IMR-90 (cell line): ENCODE measurements around the gene EXOG. TPM values are rescaled to one million over a fixed set of nuclear protein-coding genes. Genes with fewer than 3 reads are reported as not detected.

Source experiments
- ATAC-seq: fragments of 200-7000 bp; cut with Tn5 transposase; 2 replicates; pipeline ENCODE4 v1.9.1; 2020; ENCODE audit warnings: low read depth, mild to moderate bottlenecking, moderate library complexity
- BruUV-seq: library from RNA; stranded (reverse); fragments of 400-500 nt; replicated peaks from 2 replicates; lab custom pipeline; 2021; lab: Mats Ljungman, UMichigan
- CTCF ChIA-PET: fragments of 300-600 bp; formaldehyde crosslinking; extraction: SDS; loops from one replicate; lab custom pipeline; 2021; ENCODE audit warnings: antibody characterized with exemption; lab: Yijun Ruan, JAX
- POLR2A ChIA-PET: fragments of 300-600 bp; sonication (Branson Sonifier 250); formaldehyde crosslinking; loops from one replicate; lab custom pipeline; 2022; ENCODE audit warnings: antibody characterized with exemption; ENCODE audit not compliant: unreplicated experiment; lab: Charles Lee
- DNase-seq: peaks from one replicate; pipeline ENCODE4 v3.0.0; 2013
- H2AFZ ChIP-seq: replicated peaks from 2 replicates; pipeline ENCODE3; 2013; ENCODE audit warnings: low read length, mild to moderate bottlenecking; ENCODE audit not compliant: poor library complexity
- H2AK5ac ChIP-seq: 2 replicates; pipeline ENCODE4 v1.6.1; 2013; ENCODE audit warnings: low read depth, low read length, inconsistent platforms
- H2AK9ac ChIP-seq: replicated peaks from 2 replicates; pipeline ENCODE3; 2013; ENCODE audit warnings: mild to moderate bottlenecking, low read depth, low read length, moderate library complexity; ENCODE audit not compliant: poor library complexity
- H2BK120ac ChIP-seq: 2 replicates; pipeline ENCODE4 v1.6.1; 2013; ENCODE audit warnings: low read depth, low read length, inconsistent platforms
- H2BK15ac ChIP-seq: 3 replicates; pipeline ENCODE4 v1.6.1; 2013; ENCODE audit warnings: low read depth, low read length, inconsistent platforms
- H2BK20ac ChIP-seq: 2 replicates; pipeline ENCODE4 v1.6.1; 2013; ENCODE audit warnings: low read depth, mild to moderate bottlenecking, inconsistent platforms, low read length, moderate library complexity
- H2BK5ac ChIP-seq: 2 replicates; pipeline ENCODE4 v1.6.1; 2013; ENCODE audit warnings: mild to moderate bottlenecking, low read depth, low read length, inconsistent platforms; ENCODE audit not compliant: poor library complexity, severe bottlenecking
- H3K14ac ChIP-seq: replicated peaks from 2 replicates; pipeline ENCODE4 v1.6.1; 2013; ENCODE audit warnings: low read depth, low read length, inconsistent platforms
- H3K18ac ChIP-seq: 2 replicates; pipeline ENCODE4 v1.6.1; 2013; ENCODE audit warnings: low read depth, low read length, control low read depth
- H3K23ac ChIP-seq: 2 replicates; pipeline ENCODE4 v1.6.1; 2013; ENCODE audit warnings: low read depth, low read length, inconsistent platforms
- H3K27ac ChIP-seq: 2 replicates; pipeline ENCODE4 v1.5.1; 2013; ENCODE audit warnings: mild to moderate bottlenecking, control low read depth, low read length; ENCODE audit not compliant: insufficient read depth
- H3K27me3 ChIP-seq: 2 replicates; pipeline ENCODE4 v1.6.1; 2013; ENCODE audit warnings: low read length; ENCODE audit not compliant: control insufficient read depth, insufficient read depth
- H3K36me3 ChIP-seq: 2 replicates; pipeline ENCODE4 v1.6.1; 2013; ENCODE audit warnings: low read length, mixed read lengths; ENCODE audit not compliant: control insufficient read depth, insufficient read depth
- H3K4ac ChIP-seq: 2 replicates; pipeline ENCODE4 v1.6.1; 2013; ENCODE audit warnings: low read depth, low read length, inconsistent platforms
- H3K4me1 ChIP-seq: 2 replicates; pipeline ENCODE4 v1.6.1; 2013; ENCODE audit warnings: low read length, mixed read lengths; ENCODE audit not compliant: control insufficient read depth, insufficient read depth
- H3K4me2 ChIP-seq: 2 replicates; pipeline ENCODE4 v1.6.1; 2013; ENCODE audit warnings: low read depth, mild to moderate bottlenecking, control low read depth, low read length, moderate library complexity
- H3K4me3 ChIP-seq: 2 replicates; pipeline ENCODE4 v1.5.1; 2013; ENCODE audit warnings: low read depth, mild to moderate bottlenecking, control low read depth, low read length, moderate library complexity; ENCODE audit not compliant: insufficient read depth
- H3K56ac ChIP-seq: 2 replicates; pipeline ENCODE4 v1.6.1; 2013; ENCODE audit warnings: low read length, inconsistent platforms; ENCODE audit not compliant: insufficient read depth; ENCODE audit errors: extremely low read depth
- H3K79me1 ChIP-seq, 2 experiments: 2 replicates each; pipeline ENCODE4 v1.6.1; 2013; ENCODE audit warnings: low read length in 2 of 2, inconsistent platforms in 1 of 2, low read depth in 1 of 2
- H3K9ac ChIP-seq: 2 replicates; pipeline ENCODE4 v1.6.1; 2013; ENCODE audit warnings: low read depth, low read length, control low read depth
- H3K9me1 ChIP-seq: 2 replicates; pipeline ENCODE4 v1.6.1; 2013; ENCODE audit warnings: low read length, inconsistent platforms; ENCODE audit not compliant: insufficient read depth
- H3K9me3 ChIP-seq: 2 replicates; pipeline ENCODE4 v1.6.1; 2013; ENCODE audit warnings: low read length; ENCODE audit not compliant: control insufficient read depth, insufficient read depth
- H4K20me1 ChIP-seq: 2 replicates; pipeline ENCODE4 v1.6.1; 2013; ENCODE audit warnings: low read length, inconsistent platforms; ENCODE audit not compliant: insufficient read depth
- H4K5ac ChIP-seq: 2 replicates; pipeline ENCODE4 v1.6.1; 2013; ENCODE audit warnings: mild to moderate bottlenecking, low read depth, low read length, control low read depth
- H4K8ac ChIP-seq, 2 experiments: 2 replicates each; pipeline ENCODE4 v1.6.1; 2013; ENCODE audit warnings: low read depth in 2 of 2, low read length in 2 of 2, control low read depth in 1 of 2, inconsistent platforms in 1 of 2
- H4K91ac ChIP-seq: 2 replicates; pipeline ENCODE4 v1.6.1; 2013; ENCODE audit warnings: low read depth, low read length, inconsistent platforms; ENCODE audit not compliant: insufficient read depth
- BHLHE40 ChIP-seq: fragments of 150-350 bp; IDR thresholded peaks from 2 replicates; pipeline ENCODE4 v1.6.1; 2016; ENCODE audit warnings: mild to moderate bottlenecking, low read depth, low read length
- CEBPB ChIP-seq: IDR thresholded peaks from 2 replicates; pipeline ENCODE4 v1.6.1; 2012; ENCODE audit warnings: low read depth, low read length, improper control_type of control experiment
- CHD1 ChIP-seq: IDR thresholded peaks from 2 replicates; pipeline ENCODE4 v1.6.1; 2012; ENCODE audit warnings: low read depth, low read length, improper control_type of control experiment
- FOS ChIP-seq: fragments of 150-350 bp; IDR thresholded peaks from 2 replicates; pipeline ENCODE4 v1.6.1; 2016; ENCODE audit warnings: low read depth, low read length
- MAFK ChIP-seq: IDR thresholded peaks from 2 replicates; pipeline ENCODE4 v1.6.1; 2012; ENCODE audit warnings: low read depth, low read length, improper control_type of control experiment
- MAZ ChIP-seq: IDR thresholded peaks from 2 replicates; pipeline ENCODE4 v1.6.1; 2012; ENCODE audit warnings: low read depth, mild to moderate bottlenecking, low read length, improper control_type of control experiment, moderate library complexity, borderline replicate concordance
- MXI1 ChIP-seq: IDR thresholded peaks from 2 replicates; pipeline ENCODE4 v1.6.1; 2012; ENCODE audit warnings: low read depth, mild to moderate bottlenecking, low read length, moderate library complexity, borderline replicate concordance
- NFE2L2 ChIP-seq: fragments of 150-350 bp; IDR thresholded peaks from 2 replicates; pipeline ENCODE4 v1.6.1; 2016; ENCODE audit warnings: low read depth, mild to moderate bottlenecking, low read length
- POLR2A ChIP-seq: IDR thresholded peaks from 2 replicates; pipeline ENCODE4 v1.6.1; 2012; ENCODE audit warnings: mild to moderate bottlenecking, low read depth, low read length
- RAD21 ChIP-seq: IDR thresholded peaks from 2 replicates; pipeline ENCODE4 v1.6.1; 2012; ENCODE audit warnings: low read length, improper control_type of control experiment
- RCOR1 ChIP-seq: IDR thresholded peaks from 2 replicates; pipeline ENCODE4 v1.6.1; 2012; ENCODE audit warnings: mild to moderate bottlenecking, low read length, improper control_type of control experiment; ENCODE audit not compliant: insufficient replicate concordance
- RFX5 ChIP-seq: IDR thresholded peaks from 2 replicates; pipeline ENCODE4 v1.8.0; 2012; ENCODE audit warnings: low read depth, mild to moderate bottlenecking, low read length, moderate library complexity
- SMC3 ChIP-seq: fragments of 150-350 bp; IDR thresholded peaks from 2 replicates; pipeline ENCODE4 v1.6.1; 2016; ENCODE audit warnings: low read depth, mild to moderate bottlenecking, antibody characterized with exemption, low read length, moderate library complexity
- WGBS, 2 experiments: methylation state at CpG; one replicate each; pipeline versions ENCODE4 v1.1.5 to v1.1.7; 2013; ENCODE audit warnings: missing lambda C conversion rate in 2 of 2; ENCODE audit not compliant: insufficient read length in 1 of 2; ENCODE audit errors: extremely low coverage in 2 of 2; 5-methylcytosine and 5-hydroxymethylcytosine counted together
- dilution Hi-C: fragments of 300-500 bp; cut with HindIII; formaldehyde crosslinking; loops from one replicate; pipeline ENCODE4 v1.14.3; 2018; ENCODE audit warnings: low sequenced_read_pairs; ENCODE audit not compliant: unreplicated experiment
- in situ Hi-C: fragments of 300-500 bp; cut with MboI; formaldehyde crosslinking; loops from 3 replicates; pipeline ENCODE4 v1.14.3; 2019; ENCODE audit warnings: low sequenced_read_pairs, inconsistent platforms, mixed read lengths
- intact Hi-C: fragments of 100-400 bp; cut with micrococcal nuclease; formaldehyde crosslinking; loops from 2 replicates; pipeline ENCODE4 v1.10.0; 2022
- polyA plus RNA-seq, 3 experiments: library from polyadenylated mRNA; depleted of rRNA; stranded (reverse); fragments of >200 nt; gene quantifications; 2 replicates each; pipeline ENCODE4 v1.2.3, GENCODE V29; 2012; ENCODE audit warnings: low replicate concordance in 1 of 3
- total RNA-seq: library from RNA; depleted of rRNA; stranded (reverse); fragments of >200 nt; gene quantifications from 2 replicates; pipeline ENCODE4 v1.2.3, GENCODE V29; 2012
- TF ChIP-seq, protein P1 (sequence below): fragments of 150-350 bp; IDR thresholded peaks from 2 replicates; pipeline ENCODE4 v1.6.1; 2017; ENCODE audit warnings: mild to moderate bottlenecking, antibody characterized with exemption, low read length, low read depth
- TF ChIP-seq, protein P2 (sequence below): conservative IDR thresholded peaks from 2 replicates; pipeline ENCODE4 v1.5.1; 2012; ENCODE audit warnings: mild to moderate bottlenecking, low read depth, low read length, improper control_type of control experiment
- TF ChIP-seq, protein P3 (sequence below): fragments of 150-350 bp; IDR thresholded peaks from 2 replicates; pipeline ENCODE4 v1.6.1; 2016; ENCODE audit warnings: low read depth, mild to moderate bottlenecking, low read length, moderate library complexity, borderline replicate concordance

The EXOG gene
- total and polyA plus RNA-seq, 2 of the 4 experiments (the other 2 are of a cell fraction): 10.2 to 15.0 TPM

DNA sequence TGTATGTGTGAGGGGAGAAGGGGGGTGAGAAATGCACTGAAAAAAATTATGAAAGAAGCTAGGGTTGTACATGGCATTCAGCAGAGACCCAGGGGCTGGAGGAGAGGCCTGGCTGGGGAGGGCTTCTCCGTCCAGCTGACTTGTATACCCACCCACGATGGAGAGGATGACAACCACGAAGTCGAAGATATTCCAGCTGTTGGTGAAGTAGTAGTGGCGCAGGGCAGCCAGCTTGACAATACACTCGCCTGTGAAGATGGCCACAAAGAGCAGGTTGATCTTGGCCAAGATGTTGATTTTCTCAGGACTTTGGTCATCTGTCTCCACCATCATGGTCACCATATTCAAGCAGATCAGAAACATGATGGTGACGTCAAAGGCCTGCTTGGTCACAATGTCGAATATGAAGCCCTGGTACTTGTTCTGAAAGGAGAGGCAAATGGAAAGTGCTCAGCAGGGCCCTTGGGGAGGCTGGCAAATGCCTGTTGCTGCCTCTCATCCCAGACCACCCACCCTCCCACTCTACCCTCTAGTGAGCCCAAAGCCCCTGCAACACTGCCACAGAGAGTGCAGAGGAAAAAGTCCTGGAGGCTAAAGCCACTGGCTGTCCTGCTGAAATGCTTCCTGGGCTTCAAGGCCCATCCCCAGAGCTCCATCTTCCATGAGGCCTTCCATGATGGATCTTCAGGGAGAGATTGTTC, 58.1 kb downstream of the EXOG start:
- Histone ChIP-seq H3K9me1 (no peaks in the 10 kb centered on the region), H3K4me3 (no peak overlapping the region), H3K9me3 (no peaks in the 10 kb centered on the region), H2AFZ (no peak overlapping the region), H3K79me1 (no peaks in the 10 kb centered on the region), H4K20me1 (no peaks in the 10 kb centered on the region), H3K4ac (no peak overlapping the region), H3K36me3 (no peaks in the 10 kb centered on the region), H3K23ac (no peak overlapping the region), H2BK20ac (no peak overlapping the region), H4K5ac (no peak overlapping the region), H4K8ac (no peak overlapping the region), H2BK15ac (no peak overlapping the region), H3K56ac (no peak overlapping the region), H3K27me3 (no peaks in the 10 kb centered on the region), H3K9ac (no peak overlapping the region), H2BK5ac (no peak overlapping the region), H2BK120ac (no peak overlapping the region), H3K18ac (no peak overlapping the region), H3K14ac (no peak overlapping the region), H3K4me2 (no peak overlapping the region), H3K4me1 (no peaks in the 10 kb centered on the region), H4K91ac (no peak overlapping the region), H2AK5ac (no peak overlapping the region), H2AK9ac (no peak overlapping the region), H3K27ac (no peak overlapping the region)
- TF ChIP-seq FOS (no peak), MAZ (no peak), MXI1 (no peak), NFE2L2 (no peak), CEBPB (no peak), MAFK (no peak), RFX5 (no peak), RAD21 (no peak), CHD1 (no peak), SMC3 (no peak), RCOR1 (no peak), BHLHE40 (no peak), POLR2A (no peak)
- TF ChIP-seq, protein P1, sequence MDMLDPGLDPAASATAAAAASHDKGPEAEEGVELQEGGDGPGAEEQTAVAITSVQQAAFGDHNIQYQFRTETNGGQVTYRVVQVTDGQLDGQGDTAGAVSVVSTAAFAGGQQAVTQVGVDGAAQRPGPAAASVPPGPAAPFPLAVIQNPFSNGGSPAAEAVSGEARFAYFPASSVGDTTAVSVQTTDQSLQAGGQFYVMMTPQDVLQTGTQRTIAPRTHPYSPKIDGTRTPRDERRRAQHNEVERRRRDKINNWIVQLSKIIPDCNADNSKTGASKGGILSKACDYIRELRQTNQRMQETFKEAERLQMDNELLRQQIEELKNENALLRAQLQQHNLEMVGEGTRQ: no peak
- TF ChIP-seq, protein P2, sequence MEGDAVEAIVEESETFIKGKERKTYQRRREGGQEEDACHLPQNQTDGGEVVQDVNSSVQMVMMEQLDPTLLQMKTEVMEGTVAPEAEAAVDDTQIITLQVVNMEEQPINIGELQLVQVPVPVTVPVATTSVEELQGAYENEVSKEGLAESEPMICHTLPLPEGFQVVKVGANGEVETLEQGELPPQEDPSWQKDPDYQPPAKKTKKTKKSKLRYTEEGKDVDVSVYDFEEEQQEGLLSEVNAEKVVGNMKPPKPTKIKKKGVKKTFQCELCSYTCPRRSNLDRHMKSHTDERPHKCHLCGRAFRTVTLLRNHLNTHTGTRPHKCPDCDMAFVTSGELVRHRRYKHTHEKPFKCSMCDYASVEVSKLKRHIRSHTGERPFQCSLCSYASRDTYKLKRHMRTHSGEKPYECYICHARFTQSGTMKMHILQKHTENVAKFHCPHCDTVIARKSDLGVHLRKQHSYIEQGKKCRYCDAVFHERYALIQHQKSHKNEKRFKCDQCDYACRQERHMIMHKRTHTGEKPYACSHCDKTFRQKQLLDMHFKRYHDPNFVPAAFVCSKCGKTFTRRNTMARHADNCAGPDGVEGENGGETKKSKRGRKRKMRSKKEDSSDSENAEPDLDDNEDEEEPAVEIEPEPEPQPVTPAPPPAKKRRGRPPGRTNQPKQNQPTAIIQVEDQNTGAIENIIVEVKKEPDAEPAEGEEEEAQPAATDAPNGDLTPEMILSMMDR: no peak
- TF ChIP-seq, protein P3, sequence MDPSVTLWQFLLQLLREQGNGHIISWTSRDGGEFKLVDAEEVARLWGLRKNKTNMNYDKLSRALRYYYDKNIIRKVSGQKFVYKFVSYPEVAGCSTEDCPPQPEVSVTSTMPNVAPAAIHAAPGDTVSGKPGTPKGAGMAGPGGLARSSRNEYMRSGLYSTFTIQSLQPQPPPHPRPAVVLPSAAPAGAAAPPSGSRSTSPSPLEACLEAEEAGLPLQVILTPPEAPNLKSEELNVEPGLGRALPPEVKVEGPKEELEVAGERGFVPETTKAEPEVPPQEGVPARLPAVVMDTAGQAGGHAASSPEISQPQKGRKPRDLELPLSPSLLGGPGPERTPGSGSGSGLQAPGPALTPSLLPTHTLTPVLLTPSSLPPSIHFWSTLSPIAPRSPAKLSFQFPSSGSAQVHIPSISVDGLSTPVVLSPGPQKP: no peak
- POLR2A ChIA-PET: no interaction called here
- in situ Hi-C loops (no loop called here), intact Hi-C loops (no loop called here), dilution Hi-C loops (no loop called here)
- no peak for DNase-seq
- WGBS, 2 experiments: no CpG with 5 or more reads among the region's 8 CpGs
- ATAC-seq: no peak
- no TSS peak for BruUV-seq
- CTCF ChIA-PET: no interaction called here
